ENCODE data around the gene ZNF598. TPM values are rescaled to one million over a fixed set of nuclear protein-coding genes. Genes with fewer than 3 reads are reported as not detected.

ZNF598 gene
- total RNA-seq, 2 donors from 2014 or later: 41.0 to 55.4 TPM

DNA sequence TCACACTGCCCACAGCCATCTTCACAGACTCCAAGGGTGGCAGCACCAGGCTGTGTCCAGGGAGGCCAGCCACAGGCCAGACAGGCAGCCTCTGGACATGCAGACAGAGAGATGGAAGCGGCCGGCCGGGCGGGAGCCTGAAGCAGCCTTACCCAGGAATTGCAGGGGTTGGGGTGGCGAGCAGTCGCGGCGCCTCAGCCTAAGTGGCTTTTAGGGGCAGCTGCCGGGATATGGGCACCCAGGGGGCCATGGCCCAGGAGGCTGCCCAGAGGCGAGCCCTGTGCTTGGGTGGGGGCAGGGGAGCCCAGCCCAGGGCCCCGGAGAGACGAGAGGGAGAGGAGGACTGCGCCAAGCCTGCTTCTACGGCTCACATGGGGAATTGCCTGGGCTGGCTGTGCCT is 15.6 kb upstream of the ZNF598 start:
- Histone ChIP-seq H3K36me3 (replicated peaks in 1 of 2; ENCODE audit: insufficient read depth in 1 of 2, low read depth in 2 of 2) (no peaks in the 10 kb centered on the region), H3K4me1 (peaks cover 42% of the 10 kb centered on the region), H3K27ac (no peak overlapping the region), H3K27me3 (peaks cover 0 to 5% of the 10 kb centered on the region in 2 donors), H3K4me3 (no peak overlapping the region), H3K9me3 (no peaks in the 10 kb centered on the region)
- DNase-seq: peak in 1 of 4 donors; percentile 13
- TF ChIP-seq POLR2A (IDR thresholded peaks at IDR 0.05): no peak
- TF ChIP-seq, protein P1, sequence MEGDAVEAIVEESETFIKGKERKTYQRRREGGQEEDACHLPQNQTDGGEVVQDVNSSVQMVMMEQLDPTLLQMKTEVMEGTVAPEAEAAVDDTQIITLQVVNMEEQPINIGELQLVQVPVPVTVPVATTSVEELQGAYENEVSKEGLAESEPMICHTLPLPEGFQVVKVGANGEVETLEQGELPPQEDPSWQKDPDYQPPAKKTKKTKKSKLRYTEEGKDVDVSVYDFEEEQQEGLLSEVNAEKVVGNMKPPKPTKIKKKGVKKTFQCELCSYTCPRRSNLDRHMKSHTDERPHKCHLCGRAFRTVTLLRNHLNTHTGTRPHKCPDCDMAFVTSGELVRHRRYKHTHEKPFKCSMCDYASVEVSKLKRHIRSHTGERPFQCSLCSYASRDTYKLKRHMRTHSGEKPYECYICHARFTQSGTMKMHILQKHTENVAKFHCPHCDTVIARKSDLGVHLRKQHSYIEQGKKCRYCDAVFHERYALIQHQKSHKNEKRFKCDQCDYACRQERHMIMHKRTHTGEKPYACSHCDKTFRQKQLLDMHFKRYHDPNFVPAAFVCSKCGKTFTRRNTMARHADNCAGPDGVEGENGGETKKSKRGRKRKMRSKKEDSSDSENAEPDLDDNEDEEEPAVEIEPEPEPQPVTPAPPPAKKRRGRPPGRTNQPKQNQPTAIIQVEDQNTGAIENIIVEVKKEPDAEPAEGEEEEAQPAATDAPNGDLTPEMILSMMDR (IDR thresholded peaks at IDR 0.05): no peak
- WGBS, 2 donors: 87 to 100% methylated on average over 1 to 11 of the region's 14 CpGs
- intact Hi-C loops (cut with DNase I): loop anchor here (10.0 kb wide), 1 partner anchor 60 kb away; no protein-coding TSS in a partner anchor
- ATAC-seq: no peak

DNA sequence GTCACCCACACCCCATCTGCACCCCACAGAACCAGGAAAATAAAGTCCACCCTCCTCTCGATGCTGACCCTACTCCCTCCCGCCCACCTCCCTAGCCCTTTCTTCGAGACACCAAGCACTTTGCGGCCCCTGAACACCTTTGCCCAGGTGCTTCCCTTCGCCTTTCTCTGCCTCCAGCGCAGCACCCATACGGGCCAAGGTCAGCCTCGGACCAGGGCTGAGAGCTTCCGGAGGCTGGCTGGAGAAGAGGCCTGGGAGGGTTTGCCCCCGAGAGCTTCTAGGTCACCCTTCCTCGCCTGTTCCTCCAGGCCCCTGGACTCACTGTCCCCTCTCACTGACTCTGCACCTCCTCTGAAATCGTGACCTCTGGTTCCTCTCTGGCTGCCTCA is 14.4 kb upstream of the ZNF598 start:
- ATAC-seq (no peak), DNase-seq (no peak)
- 66 to 85% methylated on average over 10 to 12 of the region's 12 CpGs for WGBS, 2 donors
- no peak overlapping the region for H3K4me3 ChIP-seq
- H3K27ac ChIP-seq: no peak overlapping the region
- peaks cover 0 to 7% of the 10 kb centered on the region in 2 donors for H3K27me3 ChIP-seq
- H3K4me1 ChIP-seq: peaks cover 51% of the 10 kb centered on the region
- H3K36me3 ChIP-seq (replicated peaks in 1 of 2; ENCODE audit: insufficient read depth in 1 of 2, low read depth in 2 of 2): no peaks in the 10 kb centered on the region
- H3K9me3 ChIP-seq: no peaks in the 10 kb centered on the region
- intact Hi-C loops (cut with DNase I): loop anchor here (10.0 kb wide), 1 partner anchor 61 kb away; no protein-coding TSS in a partner anchor
- TF ChIP-seq POLR2A (IDR thresholded peaks at IDR 0.05): no peak
- TF ChIP-seq, protein P1 (IDR thresholded peaks at IDR 0.05): no peak

DNA sequence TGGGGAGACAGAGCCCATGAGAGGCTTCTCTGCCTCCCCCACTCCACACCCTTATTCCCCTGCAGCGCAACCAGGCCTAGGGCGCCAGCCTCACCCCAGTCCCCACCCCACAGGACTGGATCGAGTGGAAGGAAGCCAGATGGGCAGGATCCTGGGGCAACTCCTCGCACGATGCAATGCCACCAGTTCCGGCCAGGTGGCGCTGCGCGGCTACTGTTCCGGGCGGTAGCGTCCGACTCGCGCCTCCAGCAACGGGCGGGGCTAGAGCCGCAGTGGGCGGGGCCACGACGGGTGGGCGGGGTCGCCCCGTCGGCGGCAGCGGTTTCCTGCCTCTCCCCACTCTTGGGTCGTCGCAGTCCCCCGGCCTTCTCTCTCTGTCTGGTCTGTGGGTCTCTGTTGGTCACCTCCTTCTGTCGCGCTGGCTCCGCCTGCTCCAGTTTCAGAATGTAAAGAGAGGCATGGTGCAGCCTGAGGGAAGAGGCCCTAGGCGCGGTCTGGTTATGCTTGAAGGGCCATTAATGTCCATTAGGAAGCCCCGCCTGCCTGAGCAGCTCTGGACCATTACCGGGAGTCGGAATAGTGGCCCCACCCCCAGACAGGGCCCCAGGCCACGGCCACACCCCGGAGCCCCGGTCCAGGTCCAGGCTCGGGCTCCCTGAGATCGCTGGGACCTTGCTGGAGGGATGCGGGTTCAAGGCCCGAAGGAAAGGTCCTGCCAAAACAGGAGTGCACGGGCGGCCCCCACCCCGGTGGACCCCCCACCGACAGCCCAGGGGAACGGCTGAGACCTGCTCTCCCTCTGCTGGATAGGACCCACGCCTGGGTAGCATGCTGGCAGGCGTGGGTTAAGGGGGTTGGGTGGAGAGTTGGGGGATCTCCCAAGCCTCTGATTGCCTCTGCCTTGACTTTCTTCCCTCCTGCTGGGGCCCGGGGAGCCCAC is 13.7 kb upstream of the ZNF598 start:
- peak; percentile 93 to 96 (median 95) for DNase-seq
- peak in 2 of 3 donors; percentile 24 to 29 for TF ChIP-seq POLR2A (IDR thresholded peaks at IDR 0.05)
- TF ChIP-seq, protein P1 (IDR thresholded peaks at IDR 0.05): peak; percentile 97 to 99 (median 99)
- WGBS, 2 donors: 5 to 16% methylated on average over 16 to 53 of the region's 53 CpGs
- no peaks in the 10 kb centered on the region for H3K36me3 ChIP-seq (replicated peaks in 1 of 2; ENCODE audit: insufficient read depth in 1 of 2, low read depth in 2 of 2)
- intact Hi-C loops (cut with DNase I): loop anchor here (10.0 kb wide), 1 partner anchor 61 kb away; no protein-coding TSS in a partner anchor
- peaks cover 0 to 10% of the 10 kb centered on the region in 2 donors for H3K27me3 ChIP-seq
- peak overlapping the region in 2 of 4 donors; percentile 55 to 58 for H3K27ac ChIP-seq
- H3K4me3 ChIP-seq: no peak overlapping the region
- ATAC-seq: peak; percentile 91
- H3K4me1 ChIP-seq: peaks cover 51% of the 10 kb centered on the region
- no peaks in the 10 kb centered on the region for H3K9me3 ChIP-seq

DNA sequence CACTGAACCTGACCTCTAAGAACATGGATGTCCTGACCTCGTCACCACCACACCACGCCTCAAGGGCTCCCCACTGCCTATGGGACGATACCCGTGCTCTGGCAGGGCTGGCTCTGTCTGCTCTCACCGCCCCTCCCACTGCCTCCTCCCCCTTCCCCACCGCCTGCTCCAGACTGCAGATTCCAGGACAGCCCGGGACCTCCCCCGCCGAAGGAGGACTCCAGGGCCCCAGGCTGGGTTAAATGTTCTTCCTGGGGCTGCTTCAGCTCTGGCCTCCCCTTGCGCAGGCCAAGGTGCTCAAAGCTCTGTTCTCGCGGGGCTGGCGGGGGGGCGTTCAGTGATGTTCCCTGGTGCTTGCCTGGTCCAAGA is 13.1 kb upstream of the ZNF598 start:
- Histone ChIP-seq H3K27ac (no peak overlapping the region), H3K9me3 (no peaks in the 10 kb centered on the region), H3K36me3 (replicated peaks in 1 of 2; ENCODE audit: insufficient read depth in 1 of 2, low read depth in 2 of 2) (no peaks in the 10 kb centered on the region), H3K27me3 (peaks cover 0 to 10% of the 10 kb centered on the region in 2 donors), H3K4me1 (peaks cover 44% of the 10 kb centered on the region), H3K4me3 (no peak overlapping the region)
- 0 to 2% methylated on average over 3 to 14 of the region's 14 CpGs for WGBS, 2 donors
- TF ChIP-seq, protein P1 (IDR thresholded peaks at IDR 0.05): no peak
- TF ChIP-seq POLR2A (IDR thresholded peaks at IDR 0.05): no peak
- DNase-seq (peak in 3 of 4 donors; percentile 48 to 59 (median 51)), ATAC-seq (peak; percentile 13)
- intact Hi-C loops (cut with DNase I): loop anchor here (10.0 kb wide), 1 partner anchor 62 kb away; no protein-coding TSS in a partner anchor
